AG04450 (cell line): ENCODE results near the gene TLE2. TPM values are rescaled to one million over a fixed set of nuclear protein-coding genes. Genes with fewer than 3 reads are reported as not detected.
A peak's percentile ranks its signal among the peaks of the same experiment; 100 is the strongest.

ENCODE experiments used
- CTCF ChIA-PET: fragments of 300-600, 350-600 bp; formaldehyde crosslinking; extraction: SDS; loops from one replicate; lab custom pipeline; 2022; ENCODE audit warnings: antibody characterized with exemption, inconsistent platforms; lab: Charles Lee
- POLR2A ChIA-PET: fragments of 350-600 bp; formaldehyde crosslinking; extraction: SDS; loops from one replicate; lab custom pipeline; 2021; ENCODE audit warnings: antibody characterized with exemption, inconsistent platforms; lab: Yijun Ruan, JAX
- DNase-seq: peaks from one replicate; pipeline ENCODE4 v3.0.0-alpha.2; 2011; ENCODE audit warnings: low read depth, low spot score
- H3K27ac ChIP-seq: one replicate; pipeline ENCODE4 v1.5.1; 2012; ENCODE audit warnings: low read depth, low read length, control low read depth
- H3K27me3 ChIP-seq: one replicate; pipeline ENCODE4 v1.6.0; 2012; ENCODE audit warnings: low read length; ENCODE audit not compliant: control insufficient read depth, insufficient read depth
- H3K4me3 ChIP-seq: 2 replicates; pipeline ENCODE4 v1.5.1; 2011; ENCODE audit warnings: mild to moderate bottlenecking, low read depth, low read length, control low read depth
- H3K9me3 ChIP-seq: 2 replicates; pipeline ENCODE4 v1.5.1; 2012; ENCODE audit warnings: low read length; ENCODE audit not compliant: control insufficient read depth, insufficient read depth
- CTCF ChIP-seq: IDR thresholded peaks from 2 replicates; pipeline ENCODE4 v1.5.1; 2011; ENCODE audit warnings: low read depth, low read length, control low read depth, inconsistent platforms
- polyA plus RNA-seq: library from polyadenylated mRNA; depleted of rRNA; stranded (reverse); fragments of >200 nt; gene quantifications from 2 replicates; pipeline ENCODE4 v1.2.3, GENCODE V29; 2011

TLE2 gene
- polyA plus RNA-seq, 1 experiment: 0.47 TPM

GRCh38 chr19:2978166-2978767 is 50.8 kb downstream of the TLE2 start:
- ChIA-PET POLR2A (interaction anchor here (1.6 kb wide), 1 partner anchor 58 kb away, joined by 9 read pairs; no protein-coding TSS in a partner anchor), CTCF (interaction anchor here (1.2 kb wide), 1 partner anchor 126 kb away, joined by 5 read pairs; no protein-coding TSS in a partner anchor)
- TF ChIP-seq CTCF: no peak
- DNase-seq: no peak
- no peaks in the 10 kb centered on the region for H3K9me3 ChIP-seq
- H3K27me3 ChIP-seq: no peaks in the 10 kb centered on the region
- no peak overlapping the region for H3K4me3 ChIP-seq
- H3K27ac ChIP-seq: no peak overlapping the region

DNA sequence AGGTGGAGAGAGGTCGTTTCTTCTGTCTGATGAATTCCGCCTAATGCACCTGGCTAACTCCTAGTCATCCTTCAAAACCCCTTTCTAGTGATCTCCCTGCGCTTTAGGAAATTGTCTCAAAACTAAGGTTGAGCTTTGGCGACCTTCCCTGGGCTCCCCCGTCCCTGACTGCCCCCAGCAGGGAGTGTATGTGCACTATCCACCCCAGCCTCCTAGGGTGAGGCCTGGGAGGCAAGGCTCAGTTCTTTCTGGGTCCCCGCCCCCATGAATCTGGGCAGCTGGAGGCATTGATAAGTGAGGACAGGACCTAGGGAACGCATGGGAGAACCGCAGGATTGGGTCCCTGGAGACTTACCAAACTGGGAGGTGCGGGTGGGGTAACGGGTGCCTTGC is 51.3 kb downstream of the TLE2 start:
- POLR2A ChIA-PET: interaction anchor here (1.6 kb wide), 1 partner anchor 58 kb away, joined by 9 read pairs; no protein-coding TSS in a partner anchor

DNA sequence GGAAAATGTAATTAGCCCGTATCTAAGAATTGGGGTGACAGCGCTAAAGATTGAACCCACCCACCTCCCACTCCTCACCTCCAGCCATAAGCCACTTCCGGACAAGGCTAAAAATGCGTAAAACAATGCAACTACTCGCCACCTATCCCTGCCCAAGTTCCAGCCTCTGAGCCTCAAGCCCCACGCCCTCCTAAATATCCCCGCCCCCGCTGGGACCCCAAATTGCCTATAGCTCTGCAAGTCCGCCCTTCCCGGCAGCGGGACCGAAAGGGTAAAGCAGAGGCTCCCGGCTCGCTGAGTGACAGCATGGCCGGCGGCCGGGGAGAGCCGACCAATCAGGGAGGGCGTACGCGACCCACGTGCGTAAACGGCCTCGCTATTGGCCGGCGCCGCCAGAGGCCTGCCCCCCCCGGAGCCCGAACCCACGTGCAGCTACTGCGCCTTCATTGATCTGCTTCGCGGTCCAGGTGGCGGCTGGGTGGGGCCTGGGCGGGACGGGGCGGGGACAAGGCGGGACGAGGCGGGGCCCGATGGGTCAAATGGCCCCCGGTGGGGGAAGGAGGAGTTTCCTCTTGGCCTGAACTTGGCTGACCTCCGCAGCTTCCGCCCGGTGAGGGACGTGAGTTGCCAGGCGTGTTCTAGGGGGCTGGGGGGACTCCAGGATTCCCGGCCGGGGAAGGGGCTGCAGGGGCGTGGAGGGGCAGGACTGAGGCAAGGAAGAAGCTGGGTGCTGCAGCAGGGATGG is 51.9 kb downstream of the TLE2 start, which contains the start of gene TLE6:
TSS of gene TLE6 (plus strand) at position 564 of the 745 bp plus-strand sequence. CDS start 670 bp downstream, outside the sequence.
- Histone ChIP-seq H3K27ac (no peak within 1 kb of the TSS), H3K4me3 (peak within 1 kb of the TSS; percentile 66), H3K27me3 (no peaks in the 10 kb centered on the region), H3K9me3 (no peaks in the 10 kb centered on the region)
- no peak for TF ChIP-seq CTCF
- POLR2A ChIA-PET: interaction anchor here (0.5 to 1.6 kb wide), 2 partner anchors 59 to 1243 kb away, joined by 3 to 9 read pairs; no protein-coding TSS in a partner anchor
- CTCF ChIA-PET: interaction anchor here (1.2 kb wide), 2 partner anchors 9 to 127 kb away, joined by 5 read pairs; no protein-coding TSS in a partner anchor
- DNase-seq: peak; percentile 77

More for the DNA sequence above, 51.3 kb downstream of the TLE2 start:
- Histone ChIP-seq H3K27me3 (no peaks in the 10 kb centered on the region), H3K4me3 (peak overlapping the region; percentile 32), H3K9me3 (no peaks in the 10 kb centered on the region), H3K27ac (no peak overlapping the region)
- DNase-seq: no peak
- CTCF ChIA-PET: interaction anchor here (1.2 kb wide), 1 partner anchor 127 kb away, joined by 5 read pairs; no protein-coding TSS in a partner anchor
- no peak for TF ChIP-seq CTCF

DNA sequence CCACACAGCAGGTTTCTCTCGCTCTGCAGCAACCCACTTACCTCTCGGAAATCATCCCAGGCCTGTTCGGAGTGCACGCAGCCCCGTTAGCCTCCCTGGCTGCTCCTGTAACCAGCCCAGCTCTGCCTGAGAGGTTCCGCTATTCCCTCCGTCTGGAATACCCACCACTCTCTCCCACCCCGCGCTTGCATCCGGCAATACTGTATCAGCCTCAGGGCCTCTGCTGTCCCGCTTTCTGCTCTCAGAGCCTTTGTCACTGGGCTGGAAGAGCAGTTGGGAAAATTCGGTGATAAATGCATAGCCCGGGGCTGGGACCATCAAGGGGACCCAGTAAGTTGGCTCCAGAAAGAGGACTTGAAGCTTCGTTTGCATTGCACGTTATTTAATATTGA is 52.5 kb downstream of the TLE2 start:
- Histone ChIP-seq H3K27me3 (no peaks in the 10 kb centered on the region), H3K27ac (no peak overlapping the region), H3K9me3 (no peaks in the 10 kb centered on the region), H3K4me3 (peak overlapping the region; percentile 66)
- no peak for TF ChIP-seq CTCF
- POLR2A ChIA-PET: interaction anchor here (0.5 to 1.6 kb wide), 2 partner anchors 59 to 1244 kb away, joined by 3 to 9 read pairs; no protein-coding TSS in a partner anchor
- no peak for DNase-seq
- CTCF ChIA-PET: interaction anchor here (1.0 to 1.6 kb wide), 4 partner anchors 9 to 127 kb away, joined by 3 to 5 read pairs (median 4); no protein-coding TSS in a partner anchor
